H1 (cell line): ENCODE results near the gene RSPH6A. TPM values are rescaled to one million over a fixed set of nuclear protein-coding genes. Genes with fewer than 3 reads are reported as not detected.

Experiments
- BCL11A ChIP-seq, 2 experiments: IDR thresholded peaks; one replicate each; pipeline ENCODE4 v1.6.1; 2011; ENCODE audit warnings: low read depth in 2 of 2, low read length in 2 of 2, mild to moderate bottlenecking in 2 of 2
- polyA plus RNA-seq, 7 experiments: library from polyadenylated mRNA; depleted of rRNA in 3 of 7; stranded (reverse) in 5 of 7; unstranded in 2 of 7; fragments of >200 nt in 5 of 7; fragments of 200-250 nt in 2 of 7; gene quantifications; 1 replicate in 5 of 7; 2 replicates in 1 of 7; 4 replicates in 1 of 7; pipeline versions ENCODE4 v1.2.1 to v1.2.3, GENCODE V29; 2011 to 2013; ENCODE audit warnings: missing spikeins in 2 of 7, mixed read lengths in 2 of 7
- total RNA-seq: library from RNA; stranded (reverse); fragmentation: NEBNext Ultra II Directional; extraction: Animal tissue kit (Norgen Biotek cat#: 25700); gene quantifications from 2 replicates; pipeline ENCODE4 v1.2.1, GENCODE V29; 2021

RSPH6A gene
- total and polyA plus RNA-seq, 2 of the 8 experiments (the other 6 are each of a cell fraction or from before 2014, with no cell fraction given) = 0.05 to 0.19 TPM

- TF ChIP-seq BCL11A (IDR thresholded peaks at IDR 0.05; ENCODE audit: low read depth in 2 of 2, low read length in 2 of 2) = no peak
- TF ChIP-seq, all 59 proteins: peak for 0
Observed at GRCh38 chr19:45757695-45758094, 57.4 kb downstream of the RSPH6A start (continued).
